ENCODE measurements around the gene DNAL1.

GRCh38 chr14:73695997-73696396 lies 51.2 kb downstream of the DNAL1 start:
- TF ChIP-seq ZNF607 (CRISPR knock-in tag; IDR thresholded peaks at IDR 0.05; ENCODE audit: borderline replicate concordance) (no peak), HMGXB4 (CRISPR knock-in tag; IDR thresholded peaks at IDR 0.05; ENCODE audit: borderline replicate concordance in 1 of 2, low read depth in 1 of 2) (no peak), ZSCAN9 (CRISPR knock-in tag; IDR thresholded peaks at IDR 0.05; ENCODE audit: borderline replicate concordance) (no peak), ZNF124 (CRISPR knock-in tag; IDR thresholded peaks at IDR 0.05) (no peak), KDM5A (IDR thresholded peaks at IDR 0.05; ENCODE audit: borderline replicate concordance, low read length) (no peak), ZNF569 (CRISPR knock-in tag; IDR thresholded peaks at IDR 0.05; ENCODE audit: borderline replicate concordance) (no peak), NFRKB (IDR thresholded peaks at IDR 0.05) (no peak), ZNF7 (CRISPR knock-in tag; IDR thresholded peaks at IDR 0.05) (no peak), FOXA3 (CRISPR knock-in tag; IDR thresholded peaks at IDR 0.05) (no peak), TBX2 (CRISPR knock-in tag; IDR thresholded peaks at IDR 0.05; ENCODE audit: borderline replicate concordance) (no peak), ZNF878 (CRISPR knock-in tag; IDR thresholded peaks at IDR 0.05) (no peak)

Measured in HepG2 (cell line).